Mammary epithelial cell (primary cell): ENCODE measurements around the gene OGDH.

Experiments used
- CTCF ChIP-seq, 2 donors: IDR thresholded peaks in 1 of 2; conservative IDR thresholded peaks in 1 of 2; 2 replicates each; pipeline ENCODE4 v1.5.1; 2011 to 2012; ENCODE audit warnings: inconsistent platforms in 2 of 2, low read length in 2 of 2, mild to moderate bottlenecking in 2 of 2, control low read depth in 1 of 2, low read depth in 1 of 2; ENCODE audit not compliant: insufficient read depth in 1 of 2; ENCODE audit errors: extremely low read depth in 1 of 2
- EZH2 ChIP-seq: IDR thresholded peaks from 2 replicates; pipeline ENCODE4 v1.6.1; 2012; ENCODE audit warnings: low read length, inconsistent platforms, borderline replicate concordance

DNA sequence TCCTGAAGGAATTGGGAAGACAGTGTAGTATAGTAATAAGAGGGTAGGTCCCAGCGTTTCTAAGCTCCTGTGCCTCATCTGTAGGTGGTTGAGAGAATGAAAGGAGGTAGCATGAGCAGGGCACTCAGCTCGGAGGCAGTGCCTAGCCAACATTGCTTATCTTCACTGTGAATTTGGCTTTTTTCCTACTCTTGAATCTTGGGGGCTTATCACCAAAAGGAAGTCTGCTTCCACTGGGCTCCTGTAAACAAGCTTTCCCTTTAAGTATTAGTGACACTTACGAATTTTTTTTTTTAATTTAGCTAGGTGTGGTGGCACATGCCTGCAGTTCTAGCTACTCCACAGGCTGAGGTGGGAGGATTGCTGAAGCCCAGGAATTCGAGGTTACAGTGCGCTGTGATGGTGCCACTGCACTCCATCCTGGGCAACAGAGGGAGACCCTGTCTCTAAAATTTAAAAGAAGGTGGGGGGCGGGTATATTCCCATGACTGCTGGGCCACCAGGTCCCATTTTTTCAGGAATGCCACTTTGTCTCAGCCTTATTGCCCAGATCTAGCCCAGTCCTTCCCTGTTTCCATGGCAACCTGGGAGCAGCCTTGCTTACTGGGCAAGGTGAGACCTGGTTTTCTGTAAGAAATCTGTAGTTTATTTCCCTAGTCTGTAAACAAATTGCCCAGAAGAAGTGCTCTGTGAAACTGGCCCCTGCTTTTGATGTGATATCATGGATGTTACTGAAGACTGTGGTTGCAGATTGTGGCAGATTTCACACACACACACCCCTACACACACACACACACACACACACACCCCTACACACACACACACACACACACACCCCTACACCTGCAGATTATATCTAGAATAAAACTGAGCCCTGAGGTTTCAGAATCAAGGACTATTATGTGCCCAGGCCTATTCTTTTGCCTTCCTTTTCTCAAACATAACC, 19.4 kb downstream of the OGDH start:
- TF ChIP-seq CTCF (conservative IDR thresholded peaks at IDR 0.05 in 1 of 2, IDR thresholded peaks at IDR 0.05 in 1 of 2; ENCODE audit: extremely low read depth in 1 of 2, insufficient read depth in 1 of 2, low read depth in 1 of 2, low read length in 2 of 2) (no peak), EZH2 (no peak)
